GM18951 (cell line): Measurements from ENCODE around the gene QRSL1.

ENCODE experiments used
- POLR2A ChIP-seq: IDR thresholded peaks from 4 replicates; pipeline ENCODE4 v1.6.1; 2011; ENCODE audit warnings: mild to moderate bottlenecking; ENCODE audit not compliant: insufficient read length, insufficient read depth; ENCODE audit errors: extremely low read depth
- in situ Hi-C: fragments of 300-500 bp; cut with MboI; formaldehyde crosslinking; loops from one replicate; pipeline ENCODE4 v1.12.0; 2022; ENCODE audit warnings: low sequenced_read_pairs, mixed read lengths, inconsistent platforms; ENCODE audit not compliant: unreplicated experiment

QRSL1 gene

DNA sequence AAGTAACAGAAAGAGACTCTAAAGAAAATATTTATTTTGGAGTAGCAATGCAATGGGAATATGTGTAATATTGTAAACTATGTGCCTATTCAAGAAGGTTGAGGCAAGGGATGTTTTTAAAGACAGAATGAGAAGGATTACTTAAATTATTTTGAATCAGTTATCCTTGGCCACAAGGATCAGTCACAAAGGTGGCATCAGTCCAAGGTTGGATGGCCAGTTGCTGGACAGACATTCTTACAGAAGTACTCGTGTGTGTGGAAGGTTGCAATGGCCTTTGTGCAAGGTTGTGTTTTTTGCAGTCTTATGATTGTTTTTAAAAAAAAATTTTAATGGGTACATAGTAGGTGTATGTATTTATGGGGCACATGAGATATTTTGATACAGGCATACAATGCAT lies 2.0 kb downstream of the QRSL1 start:
- no peak for TF ChIP-seq POLR2A
- in situ Hi-C loops, result no loop called here

GRCh38 chr6:106634565-106634964 lies 5.2 kb downstream of the QRSL1 start:
- in situ Hi-C loops, result no loop called here

DNA sequence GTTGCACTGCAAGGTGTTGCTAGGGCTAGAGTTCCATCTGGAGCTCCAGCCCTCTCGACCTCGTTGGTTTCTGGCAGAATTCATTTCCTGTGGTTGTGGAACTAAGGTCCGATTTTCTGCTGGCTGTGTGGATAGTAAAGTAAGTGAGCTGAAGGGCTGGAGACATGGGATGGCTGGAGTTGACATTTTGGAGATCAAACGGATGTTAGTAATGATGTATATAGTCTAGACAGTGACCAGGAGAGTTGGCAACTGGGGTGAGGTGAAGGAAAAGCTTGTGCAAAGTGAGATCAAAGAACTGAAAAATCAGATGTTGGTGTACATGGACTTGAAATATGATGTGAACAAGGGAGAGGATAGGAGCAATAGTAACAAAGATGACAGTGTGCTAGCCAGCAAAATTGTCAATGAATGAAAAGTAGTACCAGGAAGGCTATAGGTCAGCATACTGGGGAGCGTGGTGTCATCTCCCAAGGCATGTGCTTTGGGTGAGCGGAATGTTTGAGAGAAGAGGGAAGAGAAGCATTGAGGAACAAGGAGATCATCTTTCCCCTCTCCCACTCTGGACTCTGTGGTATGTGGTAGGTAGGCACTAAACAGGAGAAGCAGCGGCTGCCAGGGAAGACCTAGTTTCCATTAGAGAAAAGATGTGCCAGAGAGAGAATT lies 7.8 kb downstream of the QRSL1 start:
- no peak for TF ChIP-seq POLR2A
- in situ Hi-C loops, result no loop called here

More at GRCh38 chr6:106634565-106634964, 5.2 kb downstream of the QRSL1 start:
- TF ChIP-seq POLR2A, result no peak

DNA sequence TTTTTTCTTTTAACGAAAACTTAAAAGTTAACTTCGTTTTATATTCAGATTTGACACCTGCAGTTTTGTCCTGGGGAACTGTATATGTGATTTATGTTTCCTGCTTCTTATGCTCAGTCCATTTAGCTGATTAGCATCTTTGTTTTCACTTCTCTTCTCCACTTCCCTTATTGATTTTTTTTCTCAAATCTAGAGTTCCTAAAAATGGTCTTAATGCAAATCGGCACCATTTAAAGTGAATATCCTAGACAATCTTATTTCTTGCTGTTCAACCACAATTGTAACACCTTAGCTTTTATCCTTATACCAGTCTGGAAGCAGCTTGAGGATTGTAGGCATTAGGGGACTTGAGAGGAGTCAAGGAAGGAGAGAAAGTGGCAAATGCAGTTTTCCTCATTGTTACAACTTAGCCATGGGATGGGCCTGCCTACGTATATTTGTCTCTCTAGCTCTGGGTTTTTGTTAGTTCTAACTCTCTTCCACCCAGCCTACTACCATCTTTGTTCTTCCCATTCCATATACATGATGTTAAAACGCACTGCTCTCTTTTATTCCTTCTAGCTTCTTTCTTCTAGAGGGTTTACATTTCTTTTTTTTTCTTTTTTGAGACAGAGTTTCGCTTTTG lies 8.5 kb downstream of the QRSL1 start:
- TF ChIP-seq POLR2A, result no peak

DNA sequence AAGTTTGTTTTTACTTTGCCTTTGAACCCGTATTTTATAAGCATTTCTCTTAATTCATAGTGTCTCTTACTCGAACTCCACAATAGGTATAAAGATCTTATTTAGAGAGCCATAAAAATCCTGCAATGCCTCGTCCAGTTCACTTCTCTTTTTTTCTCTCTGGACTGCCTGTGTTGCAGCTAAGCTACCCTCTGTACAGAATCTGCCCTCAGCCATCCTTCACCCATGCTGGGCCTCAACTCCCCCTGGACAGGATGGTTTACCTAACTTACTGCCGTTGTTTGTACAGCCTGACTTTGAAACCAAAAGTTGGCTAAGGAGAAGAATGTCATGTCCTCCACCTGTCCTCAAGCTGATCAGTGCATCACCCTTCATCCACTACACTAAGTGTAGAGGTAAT lies 10.4 kb downstream of the QRSL1 start:
- no peak for TF ChIP-seq POLR2A
- in situ Hi-C loops, result no loop called here

More for the DNA sequence above, 8.5 kb downstream of the QRSL1 start:
- in situ Hi-C loops, result no loop called here

DNA sequence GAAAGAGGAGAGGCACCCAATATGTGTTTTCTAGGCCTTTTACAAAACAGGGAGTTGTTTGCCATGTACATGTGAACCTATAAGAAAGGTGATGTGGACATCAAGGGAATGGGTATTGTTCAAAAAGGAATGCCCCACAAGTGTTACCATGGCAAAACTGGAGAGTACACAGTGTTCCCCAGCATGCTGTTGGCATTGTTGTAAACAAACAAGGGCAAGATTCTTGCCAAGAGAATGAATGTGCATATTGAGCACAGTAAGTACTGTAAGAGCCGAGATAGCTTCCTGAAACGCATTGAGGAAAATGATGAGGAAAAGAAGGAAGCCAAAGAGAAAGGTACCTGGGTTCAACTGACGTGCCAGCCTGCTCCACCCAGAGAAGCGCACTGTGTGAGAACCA lies 13.1 kb downstream of the QRSL1 start:
- TF ChIP-seq POLR2A, result no peak
- in situ Hi-C loops, result no loop called here

GRCh38 chr6:106643061-106643460 lies 13.7 kb downstream of the QRSL1 start:
- no peak for TF ChIP-seq POLR2A
- in situ Hi-C loops, result no loop called here

- in situ Hi-C loops, result no loop called here
- TF ChIP-seq POLR2A, result no peak
These were observed 19.4 kb downstream of the QRSL1 start for GRCh38 chr6:106648651-106649308.

- no peak for TF ChIP-seq POLR2A
- in situ Hi-C loops, result no loop called here
These were observed 29.1 kb downstream of the QRSL1 start for GRCh38 chr6:106658469-106658868.

DNA sequence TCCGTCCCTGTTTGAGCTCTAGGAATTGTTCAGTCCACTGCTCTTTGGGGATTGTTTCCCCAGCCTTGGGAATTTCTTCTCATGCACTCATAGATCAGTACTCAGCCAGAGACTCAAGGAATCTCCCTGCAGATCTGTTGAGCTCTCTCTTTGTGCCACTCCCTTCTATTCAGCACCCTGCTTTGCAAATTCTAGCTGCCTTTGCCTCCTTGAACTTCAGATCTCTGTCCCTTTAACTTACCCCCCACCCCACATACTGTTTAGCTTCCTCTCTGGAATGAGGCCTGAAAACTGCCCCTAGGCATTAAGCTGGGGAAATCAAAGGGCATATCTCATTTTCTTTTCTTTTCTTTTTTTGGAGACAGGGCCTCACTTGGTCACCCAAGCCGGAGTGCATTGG lies 30.5 kb downstream of the QRSL1 start:
- in situ Hi-C loops, result no loop called here
- no peak for TF ChIP-seq POLR2A

DNA sequence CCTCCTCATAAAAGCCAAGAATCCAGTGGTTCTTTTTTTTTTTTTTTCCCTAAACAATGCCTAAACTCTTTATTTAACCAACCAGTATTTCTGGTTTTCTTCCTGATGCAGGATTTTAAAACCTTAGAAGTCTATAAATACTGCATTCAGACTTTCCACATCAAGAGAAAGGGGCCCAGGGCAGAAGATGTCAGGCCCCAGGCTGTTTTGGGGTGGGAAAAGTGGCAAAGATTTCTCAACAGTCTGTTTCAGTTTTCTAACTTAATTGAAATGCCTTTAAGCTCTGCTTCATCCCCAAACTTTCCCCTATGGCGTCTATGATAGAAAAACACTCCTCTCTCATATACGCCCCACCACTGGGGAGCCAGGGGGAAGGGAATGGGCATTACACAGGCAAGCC lies 33.1 kb downstream of the QRSL1 start:
- no peak for TF ChIP-seq POLR2A
- in situ Hi-C loops, result no loop called here

- peak; percentile 44 for TF ChIP-seq POLR2A
- in situ Hi-C loops, result no loop called here
These were observed 37.1 kb downstream of the QRSL1 start for GRCh38 chr6:106666282-106667021.

DNA sequence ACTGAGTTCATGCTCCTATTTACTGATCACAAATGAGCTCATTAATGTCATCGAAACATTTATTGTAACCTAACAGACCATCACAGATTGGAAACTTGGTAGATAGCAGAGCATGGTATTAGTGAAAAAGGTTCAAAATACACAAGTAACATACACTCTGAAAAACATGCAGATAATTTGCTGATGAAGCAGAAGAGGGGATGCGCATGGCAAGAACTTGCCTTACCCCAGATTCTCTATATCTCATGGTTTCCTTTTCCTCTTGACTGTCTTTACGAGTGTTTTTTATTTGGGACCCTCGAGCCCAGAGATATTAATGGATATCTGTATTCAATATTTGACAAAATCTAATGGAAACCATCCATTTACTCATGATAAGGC lies 37.6 kb downstream of the QRSL1 start:
- in situ Hi-C loops, result no loop called here
- no peak for TF ChIP-seq POLR2A
